Testis (tissue), 3 donors: ENCODE data around the gene TCF12. TPM values are rescaled to one million over a fixed set of nuclear protein-coding genes. Genes with fewer than 3 reads are reported as not detected.

ENCODE experiments used
- DNase-seq: peaks from one replicate; pipeline ENCODE4 v3.0.0-alpha.2; 2019
- H3K27ac ChIP-seq, 2 donors: fragments of 200-600 bp; sonication (generic); one replicate each; pipeline ENCODE4 v1.5.1; 2019
- H3K27me3 ChIP-seq: fragments of 200-600 bp; sonication (generic); one replicate; pipeline ENCODE4 v1.5.1; 2019
- H3K36me3 ChIP-seq: fragments of 200-600 bp; sonication (generic); one replicate; pipeline ENCODE4 v1.5.1; 2017; ENCODE audit warnings: low read depth; ENCODE audit errors: missing control alignments
- H3K4me1 ChIP-seq: fragments of 200-600 bp; sonication (generic); one replicate; pipeline ENCODE4 v1.5.1; 2019
- H3K4me3 ChIP-seq, 2 donors: fragments of 200-600 bp; sonication (generic); one replicate each; pipeline ENCODE4 v1.5.1; 2017 to 2019
- H3K9me3 ChIP-seq: fragments of 200-600 bp; sonication (generic); one replicate; pipeline ENCODE4 v1.5.1; 2017
- POLR2A ChIP-seq: fragments of 450-650 bp; IDR thresholded peaks from one replicate; pipeline ENCODE4 v1.6.1; 2017; ENCODE audit warnings: antibody characterized with exemption, mild to moderate bottlenecking, moderate library complexity
- WGBS, 2 donors: methylation state at CpG; one replicate each; pipeline ENCODE4 v1.1.5; 2018; 5-methylcytosine and 5-hydroxymethylcytosine counted together
- intact Hi-C: fragments of 100-400 bp; cut with DNase I; formaldehyde crosslinking; loops from one replicate; pipeline ENCODE4 v1.15.1; 2023; ENCODE audit warnings: low total_unique reads
- polyA plus RNA-seq: library from polyadenylated mRNA; stranded (reverse); fragments of 350-450 nt; fragmentation: Illumina TruSeq; extraction: RNeasy Lipid Tissue Mini Kit (QIAGEN cat#74804); gene quantifications from one replicate; pipeline ENCODE4 v1.2.3, GENCODE V29; 2014; ENCODE audit warnings: low read depth, low replicate concordance; ENCODE audit not compliant: insufficient read depth
- total RNA-seq, 2 donors: library from RNA; depleted of rRNA; stranded (reverse); fragments of >200 nt; gene quantifications; one replicate each; pipeline ENCODE4 v1.2.3, GENCODE V29; 2016
- TF ChIP-seq, protein P1 (sequence below), 3 experiments: fragments of 450-650 bp in 2 of 3; fragments of 200-600 bp in 1 of 3; sonication (generic) in 1 of 3; IDR thresholded peaks; one replicate each; pipeline ENCODE4 v1.5.1; 2016 to 2019; ENCODE audit warnings: antibody characterized with exemption in 3 of 3, mild to moderate bottlenecking in 2 of 3, moderate library complexity in 1 of 3

Gene TCF12
- total and polyA plus RNA-seq, 3 donors from 2014 or later = 51.8 to 152 (median 146) TPM

DNA sequence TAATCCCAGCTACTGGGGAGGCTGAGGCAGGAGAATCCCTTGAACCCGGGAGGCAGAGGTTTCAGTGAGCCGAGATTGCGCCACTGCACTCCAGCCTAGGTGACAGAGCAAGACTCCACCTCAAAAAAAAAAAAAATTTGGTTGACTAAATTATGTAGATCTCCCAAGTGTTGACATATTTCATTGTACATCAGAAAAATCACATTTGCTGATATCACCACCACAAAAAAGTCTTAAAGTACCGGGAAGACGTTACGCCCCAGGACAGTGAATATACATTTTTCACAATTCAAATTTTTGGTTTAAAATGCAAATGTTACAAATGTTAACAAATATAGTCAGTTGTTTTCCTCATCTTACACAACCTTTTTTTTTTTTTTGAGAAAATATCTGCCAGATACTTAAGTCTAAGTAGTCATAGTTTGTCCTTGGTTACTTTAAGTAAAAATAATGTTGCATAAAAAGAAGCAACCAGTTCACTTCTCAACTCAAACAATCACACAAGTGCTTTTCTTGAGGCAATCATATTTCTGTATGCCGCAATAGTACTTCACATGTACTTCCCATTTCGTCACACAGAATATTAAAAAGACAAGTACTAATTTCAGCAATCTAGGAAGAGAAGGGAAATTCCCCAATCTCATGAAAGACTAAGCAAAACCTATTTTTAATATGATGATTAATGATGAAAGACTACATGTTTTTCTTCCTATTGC is 41.0 kb upstream of the TCF12 start:
- no peak overlapping the region for H3K4me3 ChIP-seq
- TF ChIP-seq, protein P1, sequence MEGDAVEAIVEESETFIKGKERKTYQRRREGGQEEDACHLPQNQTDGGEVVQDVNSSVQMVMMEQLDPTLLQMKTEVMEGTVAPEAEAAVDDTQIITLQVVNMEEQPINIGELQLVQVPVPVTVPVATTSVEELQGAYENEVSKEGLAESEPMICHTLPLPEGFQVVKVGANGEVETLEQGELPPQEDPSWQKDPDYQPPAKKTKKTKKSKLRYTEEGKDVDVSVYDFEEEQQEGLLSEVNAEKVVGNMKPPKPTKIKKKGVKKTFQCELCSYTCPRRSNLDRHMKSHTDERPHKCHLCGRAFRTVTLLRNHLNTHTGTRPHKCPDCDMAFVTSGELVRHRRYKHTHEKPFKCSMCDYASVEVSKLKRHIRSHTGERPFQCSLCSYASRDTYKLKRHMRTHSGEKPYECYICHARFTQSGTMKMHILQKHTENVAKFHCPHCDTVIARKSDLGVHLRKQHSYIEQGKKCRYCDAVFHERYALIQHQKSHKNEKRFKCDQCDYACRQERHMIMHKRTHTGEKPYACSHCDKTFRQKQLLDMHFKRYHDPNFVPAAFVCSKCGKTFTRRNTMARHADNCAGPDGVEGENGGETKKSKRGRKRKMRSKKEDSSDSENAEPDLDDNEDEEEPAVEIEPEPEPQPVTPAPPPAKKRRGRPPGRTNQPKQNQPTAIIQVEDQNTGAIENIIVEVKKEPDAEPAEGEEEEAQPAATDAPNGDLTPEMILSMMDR (IDR thresholded peaks at IDR 0.05) = no peak
- TF ChIP-seq POLR2A = no peak
- H3K27me3 ChIP-seq = no peaks in the 10 kb centered on the region
- no peaks in the 10 kb centered on the region for H3K36me3 ChIP-seq
- 93 to 94% methylated on average over 8 of the region's 8 CpGs for WGBS, 2 donors
- DNase-seq = no peak
- H3K9me3 ChIP-seq = no peaks in the 10 kb centered on the region
- intact Hi-C loops = no loop called here
- H3K4me1 ChIP-seq = no peaks in the 10 kb centered on the region
- no peak overlapping the region for H3K27ac ChIP-seq

DNA sequence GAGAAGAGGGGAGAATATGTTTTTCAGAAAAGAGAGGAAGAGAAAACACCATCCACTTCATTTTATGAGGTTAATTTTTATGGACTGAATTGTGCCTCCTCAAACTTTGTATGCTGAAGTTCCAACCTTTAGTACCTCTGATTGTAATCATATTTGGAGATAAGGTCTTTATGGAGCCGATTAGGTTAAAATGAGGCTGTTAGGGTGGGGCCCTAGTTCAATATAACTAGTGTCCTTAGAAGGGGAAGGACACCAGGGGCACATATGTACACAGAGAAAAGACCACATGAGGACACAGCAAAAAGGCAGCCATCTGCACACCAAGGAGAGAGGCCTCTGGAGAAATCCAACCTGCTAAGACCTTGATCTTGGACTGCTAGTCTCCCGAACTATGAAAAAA is 38.9 kb upstream of the TCF12 start:
- Histone ChIP-seq H3K9me3 (no peaks in the 10 kb centered on the region), H3K4me3 (no peak overlapping the region), H3K27ac (no peak overlapping the region), H3K36me3 (no peaks in the 10 kb centered on the region), H3K27me3 (no peaks in the 10 kb centered on the region), H3K4me1 (no peaks in the 10 kb centered on the region)
- no peak for TF ChIP-seq POLR2A
- TF ChIP-seq, protein P1 (IDR thresholded peaks at IDR 0.05) = no peak
- intact Hi-C loops = no loop called here
- no peak for DNase-seq
- 69 to 100% methylated on average over 2 of the region's 2 CpGs for WGBS, 2 donors

DNA sequence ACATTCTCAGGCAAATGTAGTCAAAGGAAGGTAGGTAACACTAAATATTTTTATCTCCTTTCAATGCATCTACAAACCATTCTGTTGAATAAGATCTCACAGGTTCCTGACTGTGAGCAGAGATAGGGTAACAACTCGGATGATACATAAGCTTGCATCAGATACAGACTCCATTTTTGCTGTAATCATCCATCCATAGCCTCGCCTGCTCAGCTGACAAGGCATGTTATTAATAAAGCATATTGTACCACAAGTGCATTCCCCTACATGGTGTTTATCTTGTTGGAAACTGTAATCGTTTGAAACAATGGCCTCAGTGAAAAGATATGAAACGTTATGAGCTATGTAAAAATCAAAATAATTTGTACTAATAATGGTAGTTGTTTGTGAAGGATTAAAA is 35.4 kb upstream of the TCF12 start:
- intact Hi-C loops = no loop called here
- no peaks in the 10 kb centered on the region for H3K36me3 ChIP-seq
- H3K9me3 ChIP-seq = no peaks in the 10 kb centered on the region
- no peak overlapping the region for H3K4me3 ChIP-seq
- peaks cover 5% of the 10 kb centered on the region for H3K4me1 ChIP-seq
- H3K27ac ChIP-seq = no peak overlapping the region
- TF ChIP-seq, protein P1 (IDR thresholded peaks at IDR 0.05) = no peak
- TF ChIP-seq POLR2A = no peak
- DNase-seq = no peak
- no peaks in the 10 kb centered on the region for H3K27me3 ChIP-seq
- 71 to 74% methylated on average over 4 of the region's 4 CpGs for WGBS, 2 donors

DNA sequence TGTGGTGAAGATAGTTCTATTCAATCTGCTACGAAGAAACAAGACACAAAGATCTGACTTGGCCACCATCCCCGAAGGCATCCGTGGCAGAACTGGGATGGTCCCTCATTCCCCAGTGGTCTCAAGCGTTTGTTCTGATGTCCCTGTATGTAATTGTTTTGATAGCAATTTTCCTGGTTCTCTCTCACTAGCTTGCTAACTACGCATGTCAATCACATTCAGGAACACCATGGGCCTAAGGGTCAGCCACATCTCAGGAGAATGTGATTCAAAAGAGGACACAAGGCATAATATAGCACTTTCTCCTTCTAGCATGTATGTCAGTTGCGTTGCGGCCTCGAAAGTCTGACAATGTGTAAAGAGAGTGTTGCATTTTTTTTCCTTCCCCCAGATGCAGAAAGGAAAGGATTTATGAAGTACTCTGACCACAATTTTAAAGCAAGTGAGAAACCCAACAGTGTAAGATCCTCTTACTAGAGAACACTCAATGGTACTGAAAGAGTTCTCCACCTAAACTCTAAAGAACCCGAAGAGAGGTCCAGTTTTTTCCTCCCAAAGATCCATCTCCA is 32.0 kb upstream of the TCF12 start:
- 39 to 42% methylated on average over 9 of the region's 9 CpGs for WGBS, 2 donors
- Histone ChIP-seq H3K36me3 (no peaks in the 10 kb centered on the region), H3K27ac (peak overlapping the region; percentile 97), H3K4me1 (peaks cover 7% of the 10 kb centered on the region), H3K27me3 (no peaks in the 10 kb centered on the region), H3K9me3 (no peaks in the 10 kb centered on the region), H3K4me3 (peak overlapping the region; percentile 70 to 89)
- intact Hi-C loops = no loop called here
- DNase-seq = peak; percentile 26
- TF ChIP-seq, protein P1 (IDR thresholded peaks at IDR 0.05) = no peak
- no peak for TF ChIP-seq POLR2A
